Hepatocyte (in vitro differentiated cells): ENCODE measurements around the gene SRP19.

ENCODE experiments used
- EZH2 ChIP-seq: fragments of 200-600 bp; sonication (generic); IDR thresholded peaks from 2 replicates; pipeline ENCODE4 v1.6.1; 2016; ENCODE audit warnings: antibody characterized with exemption, mild to moderate bottlenecking, borderline replicate concordance
- EZH2phosphoT487 ChIP-seq: fragments of 200-600 bp; sonication (generic); IDR thresholded peaks from one replicate; pipeline ENCODE4 v1.6.1; 2018; ENCODE audit warnings: antibody characterized with exemption, mild to moderate bottlenecking, low read depth, moderate library complexity; ENCODE audit not compliant: unreplicated experiment, severe bottlenecking
- TF ChIP-seq, protein P1 (sequence below): fragments of 200-600 bp; sonication (generic); IDR thresholded peaks from 2 replicates; pipeline ENCODE4 v1.5.1; 2016; ENCODE audit warnings: antibody characterized with exemption, mild to moderate bottlenecking; ENCODE audit not compliant: poor library complexity

DNA sequence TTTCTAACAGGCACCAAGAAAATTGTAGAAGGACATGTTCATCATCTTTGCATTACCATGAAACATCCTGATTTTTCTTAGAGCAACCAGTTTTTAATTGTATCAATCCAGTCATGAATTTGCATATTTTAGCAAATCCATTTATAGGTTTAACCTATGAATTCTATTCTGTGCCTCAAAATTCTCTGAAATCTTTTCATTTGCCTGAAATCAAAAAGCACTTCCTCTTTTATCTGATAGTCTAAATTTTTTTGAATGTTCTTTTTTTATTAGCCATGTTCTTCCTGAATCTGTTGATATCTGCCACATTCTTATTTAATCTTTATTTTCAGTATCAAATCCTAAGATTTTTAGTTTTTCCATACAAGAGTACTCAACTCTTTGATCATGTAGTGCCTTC is 36.9 kb upstream of the SRP19 start:
- TF ChIP-seq, protein P1, sequence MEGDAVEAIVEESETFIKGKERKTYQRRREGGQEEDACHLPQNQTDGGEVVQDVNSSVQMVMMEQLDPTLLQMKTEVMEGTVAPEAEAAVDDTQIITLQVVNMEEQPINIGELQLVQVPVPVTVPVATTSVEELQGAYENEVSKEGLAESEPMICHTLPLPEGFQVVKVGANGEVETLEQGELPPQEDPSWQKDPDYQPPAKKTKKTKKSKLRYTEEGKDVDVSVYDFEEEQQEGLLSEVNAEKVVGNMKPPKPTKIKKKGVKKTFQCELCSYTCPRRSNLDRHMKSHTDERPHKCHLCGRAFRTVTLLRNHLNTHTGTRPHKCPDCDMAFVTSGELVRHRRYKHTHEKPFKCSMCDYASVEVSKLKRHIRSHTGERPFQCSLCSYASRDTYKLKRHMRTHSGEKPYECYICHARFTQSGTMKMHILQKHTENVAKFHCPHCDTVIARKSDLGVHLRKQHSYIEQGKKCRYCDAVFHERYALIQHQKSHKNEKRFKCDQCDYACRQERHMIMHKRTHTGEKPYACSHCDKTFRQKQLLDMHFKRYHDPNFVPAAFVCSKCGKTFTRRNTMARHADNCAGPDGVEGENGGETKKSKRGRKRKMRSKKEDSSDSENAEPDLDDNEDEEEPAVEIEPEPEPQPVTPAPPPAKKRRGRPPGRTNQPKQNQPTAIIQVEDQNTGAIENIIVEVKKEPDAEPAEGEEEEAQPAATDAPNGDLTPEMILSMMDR: no peak
- TF ChIP-seq EZH2 (no peak), EZH2phosphoT487 (no peak)
